Fibroblast of villous mesenchyme (primary cell): Measurements from ENCODE around the gene MAP2K2. TPM values are rescaled to one million over a fixed set of nuclear protein-coding genes. Genes with fewer than 3 reads are reported as not detected.

Experiments used
- DNase-seq: peaks from one replicate; pipeline ENCODE4 v3.0.0-alpha.2; 2010; ENCODE audit warnings: low read depth
- H3K4me3 ChIP-seq: 2 replicates; pipeline ENCODE4 v1.5.1; 2011; ENCODE audit warnings: low read depth, mild to moderate bottlenecking, low read length
- total RNA-seq: library from RNA; depleted of rRNA; stranded (reverse); fragments of >200 nt; gene quantifications from 2 replicates; pipeline ENCODE4 v1.2.3, GENCODE V29; 2012
- TF ChIP-seq, protein P1 (sequence below): IDR thresholded peaks from 2 replicates; pipeline ENCODE4 v1.5.1; 2012; ENCODE audit warnings: low read depth, mild to moderate bottlenecking, low read length; ENCODE audit not compliant: insufficient read depth

MAP2K2 gene
- total RNA-seq, 1 donor, result 137 TPM

DNA sequence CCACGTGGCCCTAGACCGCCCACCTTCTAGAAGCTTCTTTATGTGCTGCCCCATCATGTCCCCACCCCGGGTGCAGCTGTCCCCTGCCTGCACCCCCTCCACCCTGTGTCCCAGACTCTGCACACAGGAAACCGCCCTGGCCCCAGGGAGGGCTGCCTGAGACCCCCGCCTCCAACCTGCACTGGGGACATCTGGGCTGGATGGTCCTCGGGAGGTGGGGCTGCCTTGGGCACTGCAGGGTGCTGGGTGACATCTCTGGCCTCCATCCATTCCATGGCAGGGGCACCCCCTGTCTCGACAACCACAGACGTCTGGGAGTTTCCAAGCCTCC is 39.4 kb downstream of the MAP2K2 start:
- TF ChIP-seq, protein P1, sequence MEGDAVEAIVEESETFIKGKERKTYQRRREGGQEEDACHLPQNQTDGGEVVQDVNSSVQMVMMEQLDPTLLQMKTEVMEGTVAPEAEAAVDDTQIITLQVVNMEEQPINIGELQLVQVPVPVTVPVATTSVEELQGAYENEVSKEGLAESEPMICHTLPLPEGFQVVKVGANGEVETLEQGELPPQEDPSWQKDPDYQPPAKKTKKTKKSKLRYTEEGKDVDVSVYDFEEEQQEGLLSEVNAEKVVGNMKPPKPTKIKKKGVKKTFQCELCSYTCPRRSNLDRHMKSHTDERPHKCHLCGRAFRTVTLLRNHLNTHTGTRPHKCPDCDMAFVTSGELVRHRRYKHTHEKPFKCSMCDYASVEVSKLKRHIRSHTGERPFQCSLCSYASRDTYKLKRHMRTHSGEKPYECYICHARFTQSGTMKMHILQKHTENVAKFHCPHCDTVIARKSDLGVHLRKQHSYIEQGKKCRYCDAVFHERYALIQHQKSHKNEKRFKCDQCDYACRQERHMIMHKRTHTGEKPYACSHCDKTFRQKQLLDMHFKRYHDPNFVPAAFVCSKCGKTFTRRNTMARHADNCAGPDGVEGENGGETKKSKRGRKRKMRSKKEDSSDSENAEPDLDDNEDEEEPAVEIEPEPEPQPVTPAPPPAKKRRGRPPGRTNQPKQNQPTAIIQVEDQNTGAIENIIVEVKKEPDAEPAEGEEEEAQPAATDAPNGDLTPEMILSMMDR, result no peak
- no peak for DNase-seq
- H3K4me3 ChIP-seq, result no peak overlapping the region

DNA sequence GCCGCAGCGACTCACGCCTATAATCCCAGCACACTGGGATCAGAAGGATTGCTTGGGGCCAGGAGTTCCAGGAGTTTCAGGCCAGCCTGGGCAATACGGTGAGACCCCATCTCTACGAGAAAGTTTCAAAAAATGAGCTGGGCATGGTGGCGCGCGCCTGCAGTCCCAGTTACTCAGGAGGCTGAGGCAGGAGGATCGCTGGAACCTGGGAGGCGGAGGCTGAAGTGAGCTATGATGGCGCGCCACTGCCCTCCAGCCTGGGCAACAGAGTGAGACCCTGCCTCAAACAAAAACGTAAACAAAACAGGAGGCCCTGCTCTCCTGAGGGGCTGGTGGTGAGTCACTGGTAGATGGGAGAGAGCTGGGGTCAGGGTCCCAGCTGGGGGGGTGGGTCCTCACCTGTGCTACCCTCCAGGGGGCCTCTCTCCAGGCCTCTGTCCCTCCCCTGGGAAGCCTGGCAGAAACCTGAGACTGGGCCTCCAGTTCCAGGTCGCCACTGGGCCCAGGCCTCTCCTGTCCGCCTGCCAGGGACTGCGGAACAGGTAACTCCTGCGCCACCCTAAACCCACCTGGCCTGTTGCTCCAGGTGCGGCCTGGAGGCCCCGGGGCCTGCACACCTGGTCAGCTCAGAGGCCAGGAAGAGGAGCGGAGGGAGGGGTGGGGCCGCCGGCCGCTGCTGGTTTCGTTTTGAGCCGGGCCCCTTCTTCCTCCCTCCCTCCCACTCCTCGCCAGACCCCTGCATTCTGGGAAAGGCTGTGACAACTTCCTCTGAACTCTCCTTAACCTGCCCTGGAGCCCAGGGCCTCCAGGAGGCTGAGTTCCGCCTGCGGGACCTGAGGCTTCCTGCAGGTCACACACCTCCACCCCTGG is 40.0 kb downstream of the MAP2K2 start:
- H3K4me3 ChIP-seq, result no peak overlapping the region
- TF ChIP-seq, protein P1, result no peak
- no peak for DNase-seq

DNA sequence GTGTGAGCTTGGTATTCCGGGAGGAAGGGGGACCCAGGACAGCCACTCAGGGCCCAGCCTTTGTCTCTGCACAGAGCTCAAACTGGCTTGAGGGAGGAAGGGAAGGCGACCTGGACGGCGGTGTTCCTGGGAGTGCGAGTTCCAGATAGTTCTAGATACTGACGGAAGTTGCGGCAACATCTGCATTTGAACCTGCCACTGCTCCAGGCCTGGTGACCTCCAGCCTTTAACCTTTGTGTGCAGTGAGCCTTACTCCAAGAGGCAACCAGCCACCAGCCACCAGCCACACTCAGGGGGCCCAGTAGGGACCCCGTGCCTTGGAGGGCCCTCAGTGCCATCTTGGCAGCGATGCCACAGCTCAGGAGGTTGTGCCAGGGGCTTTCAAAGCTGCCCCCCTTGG is 41.8 kb downstream of the MAP2K2 start:
- TF ChIP-seq, protein P1, result no peak
- no peak for DNase-seq
- H3K4me3 ChIP-seq, result no peak overlapping the region

DNA sequence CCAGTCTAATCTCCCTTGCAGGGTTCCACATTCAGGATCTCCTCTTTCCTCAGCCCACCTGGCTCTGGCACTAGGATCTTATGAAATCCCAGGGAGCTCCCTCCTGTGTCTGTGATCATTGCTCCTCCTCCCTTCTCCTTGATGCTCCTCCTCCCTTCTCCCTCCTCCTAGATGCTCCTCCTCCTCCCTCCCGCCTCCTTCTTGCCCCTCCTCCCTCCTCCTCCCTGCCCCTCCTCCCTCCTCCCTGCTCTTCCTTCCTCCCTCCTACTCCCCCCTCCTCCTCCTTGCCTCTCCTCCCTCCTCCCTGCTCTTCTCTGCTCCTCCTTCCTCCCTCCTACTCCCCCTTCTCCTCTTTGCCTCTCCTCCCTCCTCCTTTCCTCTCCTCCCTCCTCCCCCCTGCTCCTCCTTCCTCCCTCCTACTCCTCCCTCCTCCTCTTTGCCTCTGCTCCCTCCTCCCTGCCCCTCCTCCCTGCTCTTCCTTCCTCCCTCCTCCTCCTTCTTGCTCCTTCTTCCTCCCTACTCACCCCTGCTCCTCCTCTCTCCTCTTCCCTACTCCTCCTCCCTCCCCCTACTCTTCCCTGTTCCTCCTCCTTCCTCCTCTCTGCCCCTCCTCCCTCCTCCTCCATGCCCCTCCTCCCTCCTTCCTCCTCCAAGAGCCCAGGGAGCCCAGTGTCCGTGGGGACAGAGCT is 42.3 kb downstream of the MAP2K2 start:
- DNase-seq, result no peak
- no peak overlapping the region for H3K4me3 ChIP-seq
- TF ChIP-seq, protein P1, result no peak

DNA sequence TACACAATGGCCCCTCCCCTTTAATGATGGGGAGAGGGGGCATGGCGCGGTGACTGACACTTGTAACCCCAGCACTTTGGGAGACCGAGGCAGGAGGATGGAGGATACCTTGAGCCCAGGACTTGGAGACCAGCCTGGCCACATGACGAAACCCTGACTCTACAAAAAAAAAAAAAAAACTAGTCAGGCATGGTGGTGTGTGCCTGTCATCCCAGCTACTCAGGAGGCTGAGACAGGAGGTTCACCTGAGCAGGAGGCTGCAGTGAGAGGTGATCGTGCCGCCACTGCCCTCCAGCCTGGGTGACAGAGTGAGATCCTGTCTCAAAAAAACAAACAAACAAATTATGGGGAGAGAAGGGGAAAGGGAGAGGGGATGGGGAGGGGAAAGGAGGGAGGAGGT is 43.4 kb downstream of the MAP2K2 start:
- H3K4me3 ChIP-seq, result no peak overlapping the region
- TF ChIP-seq, protein P1, result no peak
- no peak for DNase-seq

DNA sequence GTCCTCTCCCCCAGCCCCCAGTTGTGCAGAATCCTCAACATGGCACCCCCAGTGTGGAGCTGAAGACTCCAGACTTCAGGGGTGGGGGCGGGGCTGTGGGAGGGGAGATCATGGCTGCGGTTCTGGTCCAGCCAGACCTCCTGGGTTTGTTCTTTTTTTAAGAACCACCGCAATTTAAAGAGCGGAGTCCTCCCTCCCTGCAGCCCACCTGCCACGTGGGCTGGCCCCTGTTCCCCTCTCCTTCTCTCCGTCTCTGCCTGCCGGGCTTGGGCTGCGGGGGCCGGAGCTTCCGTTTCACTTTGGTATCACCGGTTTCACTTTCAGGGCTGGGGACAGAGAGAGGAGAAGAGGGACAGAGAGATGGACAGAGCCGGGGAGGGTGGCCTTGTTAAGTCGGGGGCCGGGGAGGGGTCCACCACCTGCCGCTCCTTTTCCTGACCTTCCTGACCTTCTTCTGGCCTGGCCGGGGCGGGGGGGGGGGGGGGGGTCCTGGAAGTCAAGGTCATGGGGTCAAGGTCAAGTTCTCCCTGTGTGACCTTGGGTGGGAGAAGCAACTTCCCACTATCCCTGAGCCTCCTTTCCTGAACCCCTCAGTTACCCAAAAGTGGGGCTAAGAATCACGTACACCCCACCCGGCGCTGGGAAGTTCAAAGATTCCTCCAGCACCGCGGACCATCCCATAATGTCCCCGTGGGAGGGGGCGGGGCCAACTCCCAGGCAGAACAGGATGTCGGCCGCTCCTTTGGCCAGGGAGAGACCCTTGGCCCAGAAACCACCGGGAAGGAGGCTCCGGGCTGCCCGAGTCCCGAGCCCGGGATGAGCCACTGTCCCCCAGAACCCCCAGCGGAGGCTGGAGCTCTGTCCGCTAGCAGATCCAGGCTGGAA is 45.9 kb downstream of the MAP2K2 start:
- no peak for DNase-seq
- TF ChIP-seq, protein P1, result no peak

More for the DNA sequence above, 45.9 kb downstream of the MAP2K2 start:
- H3K4me3 ChIP-seq, result peak overlapping the region; percentile 51
